ENCODE measurements around the gene C10orf71.
A peak's percentile ranks its signal among the peaks of the same experiment; 100 is the strongest.

C10orf71 gene

GRCh38 chr10:49318755-49319154, 19.8 kb downstream of the C10orf71 start:
- no peak for DNase-seq

- DNase-seq = no peak
Observed at GRCh38 chr10:49319206-49319605, 20.2 kb downstream of the C10orf71 start.

- DNase-seq = no peak
Observed at GRCh38 chr10:49320191-49320590, 21.2 kb downstream of the C10orf71 start.

GRCh38 chr10:49321021-49321420, 22.1 kb downstream of the C10orf71 start:
- DNase-seq = no peak

GRCh38 chr10:49322371-49323170, 23.6 kb downstream of the C10orf71 start:
- no peak for DNase-seq

- DNase-seq = no peak
Observed at GRCh38 chr10:49323171-49323895, 24.4 kb downstream of the C10orf71 start.

- no peak for DNase-seq
Observed at GRCh38 chr10:49323896-49324270, 24.9 kb downstream of the C10orf71 start.

- peak in 1 of 2 experiments; percentile 10 for DNase-seq
Observed at GRCh38 chr10:49324711-49325110, 25.7 kb downstream of the C10orf71 start.

- DNase-seq = no peak
Observed at GRCh38 chr10:49325131-49325915, 26.4 kb downstream of the C10orf71 start.

- DNase-seq = no peak
Observed at GRCh38 chr10:49325916-49326783, 27.2 kb downstream of the C10orf71 start.

GRCh38 chr10:49327036-49327813, 28.3 kb downstream of the C10orf71 start:
- DNase-seq = no peak

- no peak for DNase-seq
Observed at GRCh38 chr10:49328401-49329145, 29.6 kb downstream of the C10orf71 start.

- no peak for DNase-seq
Observed at GRCh38 chr10:49329146-49329505, 30.2 kb downstream of the C10orf71 start.

GRCh38 chr10:49330127-49330665, 31.2 kb downstream of the C10orf71 start:
- no peak for DNase-seq

GRCh38 chr10:49331431-49331830, 32.5 kb downstream of the C10orf71 start:
- DNase-seq = no peak

GRCh38 chr10:49332333-49332732, 33.4 kb downstream of the C10orf71 start:
- no peak for DNase-seq

GRCh38 chr10:49332768-49333167, 33.8 kb downstream of the C10orf71 start:
- DNase-seq = no peak

GRCh38 chr10:49333192-49333591, 34.2 kb downstream of the C10orf71 start:
- no peak for DNase-seq

- no peak for DNase-seq
Observed at GRCh38 chr10:49334964-49335363, 36.0 kb downstream of the C10orf71 start.

- no peak for DNase-seq
Observed at GRCh38 chr10:49335364-49335972, 36.5 kb downstream of the C10orf71 start.

Measured in NCI-H446 (cell line).